ENCODE results near the gene PTX4.

GRCh38 chr16:1523581-1524245 lies 35.0 kb upstream of the PTX4 start:
- TF ChIP-seq REST (IDR thresholded peaks at IDR 0.05; ENCODE audit: borderline replicate concordance) (no peak), REST (CRISPR knock-in tag; IDR thresholded peaks at IDR 0.05; ENCODE audit: low read depth) (no peak), RAD21 (CRISPR knock-in tag; conservative IDR thresholded peaks at IDR 0.05 in 1 of 2, IDR thresholded peaks at IDR 0.05 in 1 of 2) (no peak), TCF7L2 (IDR thresholded peaks at IDR 0.05; ENCODE audit: low read depth, low read length) (no peak), U2AF2 (optimal IDR thresholded peaks at IDR 0.05; ENCODE audit: low read depth, low read length) (no peak), E2F8 (IDR thresholded peaks at IDR 0.05; ENCODE audit: low read depth, partially characterized antibody) (no peak), EZH2 (IDR thresholded peaks at IDR 0.05; ENCODE audit: borderline replicate concordance, low read depth, low read length) (no peak), GABPA (tag; conservative IDR thresholded peaks at IDR 0.05; ENCODE audit: low read depth) (no peak), NFXL1 (CRISPR knock-in tag; IDR thresholded peaks at IDR 0.05) (no peak), TEAD2 (tag; IDR thresholded peaks at IDR 0.05) (no peak), ELF1 (tag; IDR thresholded peaks at IDR 0.05) (no peak), POLR2A (conservative IDR thresholded peaks at IDR 0.05) (no peak), POLR2AphosphoS2 (IDR thresholded peaks at IDR 0.05; ENCODE audit: low read length) (no peak)
